HepG2 (cell line): ENCODE results near the gene MYRIP. TPM values are rescaled to one million over a fixed set of nuclear protein-coding genes. Genes with fewer than 3 reads are reported as not detected.

ENCODE experiments used
- ATAC-seq: fragments of 200-7000 bp; cut with Tn5 transposase; 3 replicates; pipeline ENCODE4 v1.9.1; 2020; ENCODE audit warnings: mild to moderate bottlenecking, moderate library complexity
- BruUV-seq: library from RNA; stranded (reverse); fragments of 400-500 nt; replicated peaks from 2 replicates; lab custom pipeline; 2021; lab: Mats Ljungman, UMichigan
- CTCF ChIA-PET: fragments of 300-600 bp; formaldehyde crosslinking; extraction: SDS; loops from one replicate; lab custom pipeline; 2021; ENCODE audit warnings: low total read pairs, inconsistent platforms, low intra/inter-chr PET ratio; lab: Yijun Ruan, JAX
- POLR2A ChIA-PET: fragments of 350-600 bp; sonication (Branson Sonifier 250); formaldehyde crosslinking; loops from one replicate; lab custom pipeline; 2020; ENCODE audit warnings: antibody characterized with exemption, inconsistent platforms; lab: Yijun Ruan, JAX
- DNase-seq: peaks from one replicate; pipeline ENCODE4 v3.0.0-alpha.2; 2015; ENCODE audit warnings: low spot score
- FAIRE-seq: peaks from 3 replicates; lab custom pipeline; 2011; peaks lifted over from hg19 to GRCh38; lab: Jason Lieb, UNC
- H2AFZ ChIP-seq: one replicate; pipeline ENCODE4 v1.6.1; 2011; ENCODE audit warnings: low read length, inconsistent platforms
- H3K27ac ChIP-seq: fragments of 300-600 bp; 3 replicates; pipeline ENCODE4 v1.8.0; 2011; ENCODE audit warnings: mixed run types, mild to moderate bottlenecking, mixed read lengths, low read length, inconsistent platforms; ENCODE audit not compliant: insufficient read depth; ENCODE audit errors: extremely low read length
- H3K27me3 ChIP-seq, 2 experiments: fragments of 200-600 bp in 1 of 2; 2 replicates in 1 of 2; 3 replicates in 1 of 2; pipeline versions ENCODE4 v1.6.0 to v1.8.0; 2011; ENCODE audit warnings: low read length in 2 of 2, mild to moderate bottlenecking in 2 of 2, moderate library complexity in 2 of 2, inconsistent platforms in 1 of 2; ENCODE audit not compliant: insufficient read depth in 2 of 2, control insufficient read depth in 1 of 2
- H3K36me3 ChIP-seq, 2 experiments: fragments of 200-600 bp in 1 of 2; replicated peaks in 1 of 2; 2 replicates in 1 of 2; 3 replicates in 1 of 2; pipeline versions ENCODE4 v1.5.1 to v1.8.0; 2011; ENCODE audit warnings: low read length in 2 of 2, inconsistent platforms in 1 of 2; ENCODE audit not compliant: insufficient read depth in 2 of 2, control insufficient read depth in 1 of 2
- H3K4me1 ChIP-seq: 2 replicates; pipeline ENCODE4 v1.5.1; 2012; ENCODE audit warnings: low read length, inconsistent platforms; ENCODE audit not compliant: insufficient read depth
- H3K4me2 ChIP-seq: 2 replicates; pipeline ENCODE4 v1.6.0; 2011; ENCODE audit warnings: low read depth, low read length, inconsistent platforms
- H3K4me3 ChIP-seq, 3 experiments: fragments of 200-600 bp in 1 of 3; sonication (generic), shearing (Covaris generic) in 1 of 3; replicated peaks in 1 of 3; 2 replicates each; pipeline ENCODE4 v1.5.1; 2011 to 2016; ENCODE audit warnings: low read length in 3 of 3, inconsistent platforms in 2 of 3, low read depth in 2 of 3, mild to moderate bottlenecking in 2 of 3, control low read depth in 1 of 3, mixed read lengths in 1 of 3; ENCODE audit not compliant: insufficient read depth in 1 of 3
- H3K79me2 ChIP-seq: one replicate; pipeline ENCODE4 v1.6.1; 2011; ENCODE audit warnings: low read length, inconsistent platforms; ENCODE audit not compliant: insufficient read depth
- H3K9ac ChIP-seq: 2 replicates; pipeline ENCODE4 v1.6.0; 2011; ENCODE audit warnings: mild to moderate bottlenecking, low read depth, low read length, inconsistent platforms; ENCODE audit not compliant: insufficient read depth
- H3K9me3 ChIP-seq: 2 replicates; pipeline ENCODE4 v1.5.1; 2012; ENCODE audit warnings: mild to moderate bottlenecking, low read length
- H4K20me1 ChIP-seq: 2 replicates; pipeline ENCODE4 v1.6.0; 2011; ENCODE audit warnings: inconsistent platforms, mild to moderate bottlenecking, low read length, moderate library complexity; ENCODE audit not compliant: insufficient read depth
- CREM ChIP-seq, 2 experiments: sonication (generic) in 1 of 2; formaldehyde crosslinking in 1 of 2; IDR thresholded peaks; 2 replicates each; pipeline versions ENCODE4 v1.4.0 to v1.6.1; 2016 to 2020; ENCODE audit warnings: antibody characterized with exemption in 1 of 2, mild to moderate bottlenecking in 1 of 2, missing genetic modification reagents in 1 of 2
- JARID2 ChIP-seq: sonication (generic); formaldehyde crosslinking; IDR thresholded peaks from 2 replicates; pipeline ENCODE4 v1.8.1; 2023; ENCODE audit warnings: missing genetic modification reagents, inconsistent platforms; ENCODE audit not compliant: insufficient replicate concordance
- in situ Hi-C: cut with HindIII; loops from 2 replicates; pipeline ENCODE4 v1.10.0; 2017; ENCODE audit warnings: low pct_unique_long_range_greater_than_20kb; ENCODE audit not compliant: extremely low pct_ligation_motif_present
- intact Hi-C: fragments of 100-400 bp; cut with micrococcal nuclease; formaldehyde crosslinking; loops from one replicate; pipeline ENCODE4 v1.10.0; 2022; ENCODE audit not compliant: unreplicated experiment
- polyA plus RNA-seq, 8 experiments: library from polyadenylated mRNA; depleted of rRNA in 3 of 8; stranded (reverse) in 7 of 8; unstranded in 1 of 8; fragments of >200 nt; fragmentation: Illumina TruSeq in 4 of 8; extraction: Trizol in 4 of 8; gene quantifications; 2 replicates each; pipeline versions ENCODE4 v1.2.1 to v1.2.3, GENCODE V29; 2011 to 2016; ENCODE audit warnings: low read depth in 4 of 8, missing spikeins in 1 of 8, mixed read lengths in 1 of 8; ENCODE audit not compliant: insufficient read depth in 1 of 8
- total RNA-seq, 5 experiments: library from RNA; depleted of rRNA; stranded (reverse); fragments of >200 nt; fragmentation: Illumina TruSeq; extraction: Trizol; gene quantifications; 2 replicates each; pipeline ENCODE4 v1.2.3, GENCODE V29; 2016; ENCODE audit warnings: low read depth in 1 of 5
- TF ChIP-seq, protein P1 (sequence below): sonication (generic); formaldehyde crosslinking; IDR thresholded peaks from 2 replicates; pipeline ENCODE4 v1.4.0; 2020; ENCODE audit warnings: missing genetic modification reagents
- TF ChIP-seq, protein P2 (sequence below): sonication (generic); formaldehyde crosslinking; IDR thresholded peaks from 2 replicates; pipeline ENCODE4 v1.5.1; 2020; ENCODE audit warnings: mild to moderate bottlenecking, moderate library complexity, missing genetic modification reagents
- TF ChIP-seq, protein P3 (sequence below): sonication (generic); formaldehyde crosslinking; IDR thresholded peaks from 2 replicates; pipeline ENCODE4 v1.5.0; 2020; ENCODE audit warnings: missing genetic modification reagents, mild to moderate bottlenecking, borderline replicate concordance
- TF ChIP-seq, protein P4 (sequence below): sonication (generic); formaldehyde crosslinking; IDR thresholded peaks from 2 replicates; pipeline ENCODE4 v1.4.0; 2020; ENCODE audit warnings: missing genetic modification reagents, borderline replicate concordance
- TF ChIP-seq, protein P5 (sequence below): IDR thresholded peaks from 2 replicates; pipeline ENCODE4 v1.6.1; 2016; ENCODE audit warnings: missing genetic modification reagents, missing compliant biosample characterization

Gene MYRIP
- total and polyA plus RNA-seq, 2 of the 13 experiments (the other 11 are each of a cell fraction or from before 2014, with no cell fraction given): 0.64 to 0.84 TPM

DNA sequence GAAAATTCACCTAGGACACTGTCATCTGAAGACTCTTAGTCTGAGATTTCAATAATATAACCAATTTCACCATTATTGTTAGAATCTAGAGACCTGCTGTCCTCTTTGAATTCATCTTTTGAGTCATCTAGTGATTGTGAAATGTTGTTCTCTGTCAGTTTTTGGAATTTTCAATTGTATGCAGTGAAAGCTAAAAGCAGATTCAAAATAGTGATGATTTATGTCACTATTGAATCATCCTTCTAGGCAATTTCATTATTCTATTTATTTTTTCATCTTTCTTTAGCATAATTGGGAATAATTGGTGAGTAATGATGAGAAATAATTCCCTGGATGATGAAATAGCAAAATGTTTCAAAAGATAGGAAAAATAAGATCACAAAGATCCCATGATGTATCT is 398.4 kb downstream of the MYRIP start:
- no TSS peak for BruUV-seq
- Histone ChIP-seq H3K9me3 (no peaks in the 10 kb centered on the region), H2AFZ (no peak overlapping the region), H3K79me2 (no peaks in the 10 kb centered on the region), H3K4me2 (no peak overlapping the region), H3K4me1 (peaks cover 11% of the 10 kb centered on the region), H3K27ac (no peak overlapping the region), H3K27me3 (no peaks in the 10 kb centered on the region), H3K4me3 (no peak overlapping the region), H4K20me1 (no peaks in the 10 kb centered on the region), H3K9ac (no peak overlapping the region), H3K36me3 (no peaks in the 10 kb centered on the region)
- intact Hi-C loops (no loop called here), in situ Hi-C loops (no loop called here)
- CTCF ChIA-PET: no interaction called here
- FAIRE-seq (no peak), ATAC-seq (no peak), DNase-seq (no peak)
- TF ChIP-seq, protein P1, sequence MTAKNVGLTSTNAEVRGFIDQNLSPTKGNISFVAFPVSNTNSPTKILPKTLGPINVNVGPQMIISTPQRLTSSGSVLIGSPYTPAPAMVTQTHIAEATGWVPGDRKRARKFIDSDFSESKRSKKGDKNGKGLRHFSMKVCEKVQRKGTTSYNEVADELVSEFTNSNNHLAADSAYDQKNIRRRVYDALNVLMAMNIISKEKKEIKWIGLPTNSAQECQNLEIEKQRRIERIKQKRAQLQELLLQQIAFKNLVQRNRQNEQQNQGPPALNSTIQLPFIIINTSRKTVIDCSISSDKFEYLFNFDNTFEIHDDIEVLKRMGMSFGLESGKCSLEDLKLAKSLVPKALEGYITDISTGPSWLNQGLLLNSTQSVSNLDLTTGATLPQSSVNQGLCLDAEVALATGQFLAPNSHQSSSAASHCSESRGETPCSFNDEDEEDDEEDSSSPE: no peak
- TF ChIP-seq CREM (IDR thresholded peaks at IDR 0.05): no peak
- TF ChIP-seq CREM (CRISPR knock-in tag; IDR thresholded peaks at IDR 0.05): no peak
- TF ChIP-seq, protein P2, sequence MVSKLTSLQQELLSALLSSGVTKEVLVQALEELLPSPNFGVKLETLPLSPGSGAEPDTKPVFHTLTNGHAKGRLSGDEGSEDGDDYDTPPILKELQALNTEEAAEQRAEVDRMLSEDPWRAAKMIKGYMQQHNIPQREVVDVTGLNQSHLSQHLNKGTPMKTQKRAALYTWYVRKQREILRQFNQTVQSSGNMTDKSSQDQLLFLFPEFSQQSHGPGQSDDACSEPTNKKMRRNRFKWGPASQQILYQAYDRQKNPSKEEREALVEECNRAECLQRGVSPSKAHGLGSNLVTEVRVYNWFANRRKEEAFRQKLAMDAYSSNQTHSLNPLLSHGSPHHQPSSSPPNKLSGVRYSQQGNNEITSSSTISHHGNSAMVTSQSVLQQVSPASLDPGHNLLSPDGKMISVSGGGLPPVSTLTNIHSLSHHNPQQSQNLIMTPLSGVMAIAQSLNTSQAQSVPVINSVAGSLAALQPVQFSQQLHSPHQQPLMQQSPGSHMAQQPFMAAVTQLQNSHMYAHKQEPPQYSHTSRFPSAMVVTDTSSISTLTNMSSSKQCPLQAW (CRISPR knock-in tag): no peak
- TF ChIP-seq JARID2: no peak
- TF ChIP-seq, protein P3, sequence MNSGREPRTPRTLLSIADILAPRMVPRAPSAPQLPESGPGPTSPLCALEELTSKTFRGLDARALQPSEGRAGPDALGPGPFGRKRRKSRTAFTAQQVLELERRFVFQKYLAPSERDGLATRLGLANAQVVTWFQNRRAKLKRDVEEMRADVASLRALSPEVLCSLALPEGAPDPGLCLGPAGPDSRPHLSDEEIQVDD (CRISPR knock-in tag): no peak
- TF ChIP-seq, protein P4, sequence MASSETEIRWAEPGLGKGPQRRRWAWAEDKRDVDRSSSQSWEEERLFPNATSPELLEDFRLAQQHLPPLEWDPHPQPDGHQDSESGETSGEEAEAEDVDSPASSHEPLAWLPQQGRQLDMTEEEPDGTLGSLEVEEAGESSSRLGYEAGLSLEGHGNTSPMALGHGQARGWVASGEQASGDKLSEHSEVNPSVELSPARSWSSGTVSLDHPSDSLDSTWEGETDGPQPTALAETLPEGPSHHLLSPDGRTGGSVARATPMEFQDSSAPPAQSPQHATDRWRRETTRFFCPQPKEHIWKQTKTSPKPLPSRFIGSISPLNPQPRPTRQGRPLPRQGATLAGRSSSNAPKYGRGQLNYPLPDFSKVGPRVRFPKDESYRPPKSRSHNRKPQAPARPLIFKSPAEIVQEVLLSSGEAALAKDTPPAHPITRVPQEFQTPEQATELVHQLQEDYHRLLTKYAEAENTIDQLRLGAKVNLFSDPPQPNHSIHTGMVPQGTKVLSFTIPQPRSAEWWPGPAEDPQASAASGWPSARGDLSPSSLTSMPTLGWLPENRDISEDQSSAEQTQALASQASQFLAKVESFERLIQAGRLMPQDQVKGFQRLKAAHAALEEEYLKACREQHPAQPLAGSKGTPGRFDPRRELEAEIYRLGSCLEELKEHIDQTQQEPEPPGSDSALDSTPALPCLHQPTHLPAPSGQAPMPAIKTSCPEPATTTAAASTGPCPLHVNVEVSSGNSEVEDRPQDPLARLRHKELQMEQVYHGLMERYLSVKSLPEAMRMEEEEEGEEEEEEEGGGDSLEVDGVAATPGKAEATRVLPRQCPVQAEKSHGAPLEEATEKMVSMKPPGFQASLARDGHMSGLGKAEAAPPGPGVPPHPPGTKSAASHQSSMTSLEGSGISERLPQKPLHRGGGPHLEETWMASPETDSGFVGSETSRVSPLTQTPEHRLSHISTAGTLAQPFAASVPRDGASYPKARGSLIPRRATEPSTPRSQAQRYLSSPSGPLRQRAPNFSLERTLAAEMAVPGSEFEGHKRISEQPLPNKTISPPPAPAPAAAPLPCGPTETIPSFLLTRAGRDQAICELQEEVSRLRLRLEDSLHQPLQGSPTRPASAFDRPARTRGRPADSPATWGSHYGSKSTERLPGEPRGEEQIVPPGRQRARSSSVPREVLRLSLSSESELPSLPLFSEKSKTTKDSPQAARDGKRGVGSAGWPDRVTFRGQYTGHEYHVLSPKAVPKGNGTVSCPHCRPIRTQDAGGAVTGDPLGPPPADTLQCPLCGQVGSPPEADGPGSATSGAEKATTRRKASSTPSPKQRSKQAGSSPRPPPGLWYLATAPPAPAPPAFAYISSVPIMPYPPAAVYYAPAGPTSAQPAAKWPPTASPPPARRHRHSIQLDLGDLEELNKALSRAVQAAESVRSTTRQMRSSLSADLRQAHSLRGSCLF: no peak
- TF ChIP-seq, protein P5, sequence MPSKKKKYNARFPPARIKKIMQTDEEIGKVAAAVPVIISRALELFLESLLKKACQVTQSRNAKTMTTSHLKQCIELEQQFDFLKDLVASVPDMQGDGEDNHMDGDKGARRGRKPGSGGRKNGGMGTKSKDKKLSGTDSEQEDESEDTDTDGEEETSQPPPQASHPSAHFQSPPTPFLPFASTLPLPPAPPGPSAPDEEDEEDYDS (CRISPR knock-in tag): no peak
- POLR2A ChIA-PET: no interaction called here
